HG02870 (cell line): Measurements from ENCODE around the gene MVP.
A peak's percentile ranks its signal among the peaks of the same experiment; 100 is the strongest.
"Not testable (repeated sequence)": the region's sequence is repeated elsewhere in the genome, so short reads cannot be mapped to it uniquely, and the experiment has no call there.

Experiments used
- ATAC-seq: cut with Tn5 transposase; IDR thresholded peaks from one replicate; pipeline ENCODE4 v1.9.1; 2021; ENCODE audit warnings: mild to moderate bottlenecking, moderate library complexity; ENCODE audit not compliant: unreplicated experiment

MVP gene

DNA sequence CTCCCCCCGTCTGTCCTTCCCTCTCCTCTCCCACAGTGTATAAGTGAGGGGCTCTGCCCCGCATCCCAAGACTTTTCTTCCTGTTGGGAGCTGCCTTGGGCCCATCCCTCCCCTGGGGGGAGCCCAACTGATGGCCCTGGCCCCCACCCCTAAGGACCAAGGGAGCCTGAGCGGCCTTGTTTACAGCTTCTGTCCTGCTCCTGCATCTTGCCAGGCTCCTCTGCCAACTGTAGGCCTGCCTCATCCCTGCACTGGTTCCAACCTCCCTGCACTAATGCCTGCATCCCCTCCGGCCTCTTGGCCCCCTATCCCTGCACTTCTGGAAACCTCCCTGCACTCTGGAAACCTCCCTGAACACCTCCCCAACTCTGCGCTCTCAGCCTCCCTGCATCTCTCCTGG is 5.7 kb upstream of the MVP start:
- ATAC-seq = no peak

DNA sequence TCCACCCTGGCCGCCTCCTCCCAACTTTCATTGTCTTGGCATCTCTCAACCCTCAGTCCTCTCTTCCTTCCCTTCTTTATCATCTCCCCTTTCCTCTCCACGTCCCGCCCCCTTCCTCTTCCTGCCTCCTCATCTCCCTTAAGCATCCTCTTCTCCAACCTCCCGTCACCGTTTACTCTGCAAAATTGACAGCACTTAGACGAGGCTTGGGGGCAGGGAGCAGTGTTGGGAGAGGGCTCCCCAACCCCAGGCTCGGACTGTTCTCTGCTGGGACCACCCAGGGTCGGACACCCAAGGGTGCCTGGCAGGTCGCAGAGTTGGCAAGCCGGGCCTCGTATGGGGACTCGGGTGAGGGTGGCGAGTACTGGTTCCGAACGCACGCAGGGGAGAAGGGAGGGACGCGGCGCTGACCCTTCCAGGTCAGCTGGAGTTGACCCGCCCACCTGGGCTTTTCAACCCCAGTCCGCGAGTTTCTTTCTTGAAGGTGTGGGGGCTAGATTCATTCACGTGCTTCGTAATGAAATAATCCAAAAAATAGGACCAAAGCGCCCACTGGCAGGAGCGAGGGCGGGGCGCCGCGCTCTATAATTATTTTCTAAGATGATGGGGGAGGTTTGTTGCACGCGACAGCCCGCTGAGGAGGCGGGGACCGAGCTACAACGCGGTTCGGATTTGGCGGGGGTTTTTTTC is 5.1 kb upstream of the MVP start:
- ATAC-seq = no peak

DNA sequence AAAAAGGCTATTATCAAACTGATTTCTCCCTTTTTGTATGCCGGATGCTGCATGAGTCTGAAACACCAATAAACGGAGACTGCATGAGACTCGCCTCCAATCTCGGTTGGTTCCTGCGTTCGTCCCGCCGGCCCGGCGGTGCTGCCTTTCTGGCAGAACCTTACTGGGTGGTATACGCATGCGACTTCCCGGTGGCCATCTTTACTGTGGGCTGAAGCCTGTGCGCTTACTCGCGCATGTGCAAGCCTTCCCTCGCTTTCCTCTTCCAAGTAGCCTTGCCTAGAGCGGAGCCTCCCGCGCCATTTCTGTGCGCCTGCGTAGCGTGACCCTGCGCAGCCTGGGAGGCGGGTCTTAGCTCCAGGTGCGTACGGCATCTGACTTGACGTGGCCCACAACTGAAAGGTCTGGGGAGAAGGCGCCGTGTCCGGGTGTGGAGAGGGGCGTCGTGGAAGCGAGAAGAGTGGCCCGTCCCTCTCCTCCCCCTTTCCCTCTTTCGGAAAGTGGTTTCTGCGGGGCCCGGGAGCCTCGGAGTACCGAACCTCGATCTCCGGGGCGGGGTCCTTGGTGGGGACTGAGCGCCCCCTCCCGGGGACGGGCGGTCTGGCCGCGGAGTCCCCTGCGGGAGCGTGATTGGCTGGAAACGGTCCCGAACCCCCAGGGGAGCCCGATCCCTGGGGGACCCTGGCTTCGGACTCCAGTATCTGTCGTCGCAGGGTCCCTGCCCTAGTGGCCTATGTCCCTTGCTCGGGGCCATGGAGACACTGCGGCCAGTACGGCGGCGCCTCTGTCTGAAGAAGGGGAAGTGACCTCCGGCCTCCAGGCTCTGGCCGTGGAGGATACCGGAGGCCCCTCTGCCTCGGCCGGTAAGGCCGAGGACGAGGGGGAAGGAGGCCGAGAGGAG is 4.2 kb upstream of the MVP start, which contains the start of gene PAGR1:
PAGR1 (plus strand) TSS at position 360 of the 901 bp plus-strand sequence; CDS start at position 734, 374 bp downstream.
- ATAC-seq = peak; percentile 52

DNA sequence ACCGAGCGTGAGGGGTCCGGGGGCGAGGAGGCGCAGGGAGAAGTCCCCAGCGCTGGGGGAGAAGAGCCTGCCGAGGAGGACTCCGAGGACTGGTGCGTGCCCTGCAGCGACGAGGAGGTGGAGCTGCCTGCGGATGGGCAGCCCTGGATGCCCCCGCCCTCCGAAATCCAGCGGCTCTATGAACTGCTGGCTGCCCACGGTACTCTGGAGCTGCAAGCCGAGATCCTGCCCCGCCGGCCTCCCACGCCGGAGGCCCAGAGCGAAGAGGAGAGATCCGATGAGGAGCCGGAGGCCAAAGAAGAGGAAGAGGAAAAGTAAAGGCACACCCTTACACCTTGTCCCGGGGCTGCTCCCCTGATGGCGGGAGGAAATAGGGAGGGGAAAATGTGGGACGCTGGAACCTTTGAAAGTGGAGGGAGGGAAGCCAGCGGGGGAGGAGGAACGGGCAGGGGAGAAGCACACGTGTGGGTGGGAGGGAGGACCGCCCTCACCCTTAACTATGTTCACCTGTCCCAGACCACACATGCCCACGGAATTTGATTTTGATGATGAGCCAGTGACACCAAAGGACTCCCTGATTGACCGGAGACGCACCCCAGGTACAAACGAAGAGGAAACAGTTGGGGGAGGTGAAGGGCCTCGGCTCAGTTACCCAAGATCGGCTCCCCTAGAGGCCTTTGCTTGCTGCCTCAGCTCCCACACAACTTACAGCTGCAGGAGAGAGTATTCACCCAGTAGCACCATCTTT is 3.4 kb upstream of the MVP start:
- ATAC-seq = no peak

DNA sequence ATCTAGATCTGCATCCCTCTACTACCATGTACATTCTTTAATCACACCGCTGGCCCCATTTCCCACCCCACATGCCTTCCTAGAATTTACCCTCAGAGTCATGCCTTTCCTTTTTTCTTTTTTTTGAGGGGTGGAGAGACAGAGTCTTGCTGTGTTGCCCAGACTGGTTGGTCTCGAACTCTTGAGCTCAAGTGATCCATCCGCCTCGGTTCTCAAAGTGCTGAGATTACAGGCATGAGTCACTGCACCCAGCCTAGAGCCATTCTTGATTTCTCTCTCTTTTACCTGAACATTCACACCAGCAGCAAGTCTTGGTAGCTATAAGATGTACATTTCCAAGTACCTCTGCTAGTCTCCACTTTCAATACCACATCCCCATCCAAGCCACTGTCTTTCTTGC is 2.2 kb upstream of the MVP start:
- ATAC-seq = no peak

DNA sequence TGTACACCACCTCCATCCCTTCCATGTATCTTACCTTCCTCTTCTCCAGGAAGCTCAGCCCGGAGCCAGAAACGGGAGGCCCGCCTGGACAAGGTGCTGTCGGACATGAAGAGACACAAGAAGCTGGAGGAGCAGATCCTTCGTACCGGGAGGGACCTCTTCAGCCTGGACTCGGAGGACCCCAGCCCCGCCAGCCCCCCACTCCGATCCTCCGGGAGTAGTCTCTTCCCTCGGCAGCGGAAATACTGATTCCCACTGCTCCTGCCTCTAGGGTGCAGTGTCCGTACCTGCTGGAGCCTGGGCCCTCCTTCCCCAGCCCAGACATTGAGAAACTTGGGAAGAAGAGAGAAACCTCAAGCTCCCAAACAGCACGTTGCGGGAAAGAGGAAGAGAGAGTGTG is 756 bp upstream of the MVP start:
- ATAC-seq = no peak

DNA sequence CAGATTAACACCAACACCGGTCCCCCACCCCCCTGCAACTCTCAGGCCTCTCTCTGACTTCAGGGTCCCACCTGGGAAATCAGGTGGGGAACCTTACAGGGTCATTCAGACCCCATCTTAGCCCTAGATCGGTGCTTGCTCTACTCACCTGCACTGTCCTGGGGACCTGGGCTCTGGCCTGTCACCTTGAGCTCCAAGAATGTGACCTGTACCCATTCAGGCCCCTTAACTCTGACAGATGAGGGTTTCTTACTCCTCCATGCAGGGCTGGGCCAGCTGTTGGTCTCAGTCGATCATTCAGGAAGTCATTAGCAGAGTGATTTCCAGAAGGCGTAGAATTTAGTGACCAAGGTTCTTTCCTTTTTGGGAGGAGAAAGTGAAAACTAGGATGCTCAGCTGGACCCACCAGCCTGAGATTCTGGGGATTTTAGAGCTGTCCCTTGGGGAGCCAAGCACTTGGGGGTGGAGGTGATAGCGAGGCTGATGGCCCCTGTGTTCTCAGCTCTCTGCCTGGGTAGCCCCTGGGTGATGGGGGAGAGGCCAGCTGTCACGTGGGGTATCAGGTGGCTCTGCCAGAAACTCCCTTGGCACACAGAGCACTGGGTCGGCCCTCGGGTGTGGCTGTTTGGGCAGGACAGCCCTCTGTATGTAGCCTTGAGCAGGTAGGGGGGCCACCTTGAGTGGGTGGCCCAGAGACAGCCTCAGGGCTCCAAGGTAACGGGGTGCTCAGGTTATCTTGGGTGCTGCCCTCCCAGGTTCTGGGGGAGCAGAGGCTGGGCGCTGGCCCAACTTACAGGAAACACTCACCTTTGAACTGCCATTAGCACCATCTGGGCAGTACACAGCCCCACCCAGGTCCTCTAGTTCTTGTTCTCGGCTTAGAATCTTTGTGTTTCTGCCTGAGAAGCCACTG is 724 bp downstream of the MVP start:
- ATAC-seq = no peak

DNA sequence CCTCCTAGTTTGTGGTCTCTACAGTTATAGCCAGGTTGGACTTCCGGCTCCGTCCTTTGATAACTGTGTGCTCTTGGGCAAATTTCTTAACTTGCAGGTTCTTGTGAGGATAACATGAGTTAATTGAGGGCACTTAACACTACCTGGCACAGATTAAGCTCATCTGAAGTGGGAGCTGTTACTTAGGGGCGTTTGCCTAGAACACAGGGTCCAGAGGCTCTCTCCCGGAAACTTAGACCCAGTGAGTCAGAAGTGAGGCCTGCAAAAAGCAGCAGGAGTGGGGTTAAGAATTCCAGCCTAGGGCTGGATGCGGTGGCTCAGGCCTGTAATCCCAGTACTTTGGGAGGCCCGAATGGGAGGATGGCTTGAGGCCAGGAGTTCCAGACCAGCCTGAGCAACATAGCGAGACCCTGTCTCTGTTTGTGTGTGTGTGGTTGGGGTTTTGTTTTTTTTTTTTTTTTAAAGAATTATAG is 1.4 kb downstream of the MVP start:
- ATAC-seq = no peak

DNA sequence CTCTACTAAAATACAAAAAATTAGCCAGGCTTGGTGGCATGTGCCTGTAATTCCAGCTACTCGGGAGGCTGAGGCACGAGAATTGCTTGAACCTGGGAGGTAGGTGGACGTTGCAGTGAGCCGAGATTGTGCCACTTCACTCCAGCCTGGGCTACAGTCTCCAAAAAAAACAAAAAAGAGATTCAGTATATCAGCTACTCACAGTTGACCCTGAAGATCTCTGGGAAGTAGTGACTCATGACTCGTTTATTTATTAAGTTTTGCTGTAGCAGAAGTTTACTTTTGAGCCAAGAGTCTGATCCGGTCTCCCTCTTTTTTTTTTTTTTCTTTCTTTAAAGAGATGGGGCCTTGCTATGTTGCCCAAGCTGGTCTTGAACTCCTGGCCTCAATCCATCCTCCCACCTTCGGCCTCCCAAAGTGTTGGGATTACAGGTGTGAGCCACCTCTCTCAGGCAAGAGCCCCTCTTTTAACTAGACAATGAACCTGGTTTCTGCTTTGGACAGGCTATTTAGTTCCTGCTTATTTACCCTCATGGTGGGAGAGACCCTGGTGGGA is 4.4 kb downstream of the MVP start:
- ATAC-seq = no peak

DNA sequence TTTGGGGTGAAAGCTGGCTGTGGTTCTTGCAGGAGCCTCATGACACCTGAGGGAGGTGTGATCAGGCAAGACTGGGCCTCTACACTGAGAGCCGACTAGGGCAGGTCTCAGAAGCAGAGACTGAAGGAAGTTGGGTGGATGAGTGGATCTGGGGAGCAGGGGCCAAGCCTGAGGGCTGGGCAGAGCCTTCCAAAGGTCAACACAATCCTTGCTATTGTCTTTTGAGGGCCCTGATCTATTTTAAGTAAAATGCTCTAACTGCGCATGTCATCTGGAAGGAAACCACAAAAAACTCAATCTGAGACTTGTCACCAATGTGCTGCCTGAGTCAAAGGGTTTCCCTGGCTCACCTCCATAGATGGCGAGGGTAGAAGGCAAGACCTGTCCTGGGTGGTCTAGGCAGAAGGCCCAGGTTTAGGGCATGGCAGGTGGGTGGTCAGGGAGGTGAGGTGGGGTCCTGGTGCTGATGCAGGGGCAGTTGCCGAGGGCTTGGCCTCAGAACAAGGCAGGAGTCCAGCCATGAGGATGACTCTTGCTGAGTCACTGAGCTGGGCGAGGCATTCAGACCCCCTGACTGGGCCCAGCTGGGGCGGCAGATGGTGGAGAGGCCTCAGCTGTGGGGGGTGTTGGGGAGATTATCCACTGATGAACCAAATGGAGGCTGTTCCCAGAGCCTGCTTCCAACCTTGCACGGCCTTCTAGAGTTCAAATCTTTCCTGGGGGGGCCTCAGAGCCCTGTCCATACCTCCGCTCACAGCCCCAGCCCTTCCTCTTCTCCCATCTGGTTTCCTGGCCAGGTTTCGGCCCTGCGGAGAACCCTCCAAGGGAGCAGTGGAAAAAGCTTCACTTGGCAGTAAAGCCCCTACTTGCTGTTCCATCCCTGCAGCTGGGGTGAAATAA is 5.1 kb downstream of the MVP start:
- ATAC-seq = no peak

DNA sequence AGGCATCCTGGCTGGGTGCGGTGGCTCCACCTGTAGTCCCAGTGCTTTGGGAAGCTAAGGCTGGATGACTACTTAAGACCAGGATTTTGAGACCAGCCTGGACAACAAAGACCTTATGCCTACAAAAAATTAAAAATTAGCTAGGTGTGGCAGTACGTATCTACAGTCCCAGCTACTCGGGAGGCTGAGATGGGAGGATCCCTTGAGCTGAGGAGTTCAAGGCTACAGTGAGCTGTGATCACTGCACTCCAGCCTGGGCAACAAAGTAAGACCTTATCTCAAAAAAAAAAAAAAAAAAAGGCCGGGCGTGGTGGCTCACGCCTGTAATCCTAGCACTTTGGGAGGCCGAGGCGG is 6.1 kb downstream of the MVP start:
- ATAC-seq = no peak

DNA sequence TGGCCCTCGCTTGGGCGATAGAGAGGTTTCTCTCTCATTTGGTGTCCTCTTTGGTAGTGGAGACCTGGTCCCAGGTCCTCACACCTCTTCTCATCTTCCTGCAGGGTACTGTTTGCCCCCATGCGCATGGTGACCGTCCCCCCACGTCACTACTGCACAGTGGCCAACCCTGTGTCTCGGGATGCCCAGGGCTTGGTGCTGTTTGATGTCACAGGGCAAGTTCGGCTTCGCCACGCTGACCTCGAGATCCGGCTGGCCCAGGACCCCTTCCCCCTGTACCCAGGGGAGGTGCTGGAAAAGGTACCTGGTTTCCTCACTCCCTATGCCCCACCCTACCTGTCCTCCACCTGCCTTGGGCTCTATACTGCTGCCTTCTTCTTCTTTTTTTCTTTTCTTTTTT is 10.5 kb downstream of the MVP start:
- ATAC-seq = no peak

DNA sequence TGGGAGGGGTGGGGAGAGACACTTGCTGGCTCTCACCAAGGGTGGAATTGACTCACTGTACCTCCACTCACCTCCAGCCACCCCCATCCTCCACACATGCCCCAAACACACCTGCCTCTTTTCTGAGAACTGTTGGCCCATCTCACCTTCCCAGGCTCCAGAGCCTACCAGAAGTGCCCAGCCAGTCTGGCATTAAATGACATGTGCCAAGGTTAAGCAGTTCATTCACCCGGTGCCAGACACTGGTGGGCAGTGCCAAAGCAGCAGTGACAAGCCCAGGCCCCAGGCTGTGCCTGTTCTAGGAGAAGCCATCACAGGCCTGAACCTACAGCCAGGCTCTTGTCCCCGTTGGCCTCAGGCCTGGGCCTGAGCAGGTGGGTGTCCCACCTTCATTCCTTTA is 11.2 kb downstream of the MVP start:
- no peak for ATAC-seq

DNA sequence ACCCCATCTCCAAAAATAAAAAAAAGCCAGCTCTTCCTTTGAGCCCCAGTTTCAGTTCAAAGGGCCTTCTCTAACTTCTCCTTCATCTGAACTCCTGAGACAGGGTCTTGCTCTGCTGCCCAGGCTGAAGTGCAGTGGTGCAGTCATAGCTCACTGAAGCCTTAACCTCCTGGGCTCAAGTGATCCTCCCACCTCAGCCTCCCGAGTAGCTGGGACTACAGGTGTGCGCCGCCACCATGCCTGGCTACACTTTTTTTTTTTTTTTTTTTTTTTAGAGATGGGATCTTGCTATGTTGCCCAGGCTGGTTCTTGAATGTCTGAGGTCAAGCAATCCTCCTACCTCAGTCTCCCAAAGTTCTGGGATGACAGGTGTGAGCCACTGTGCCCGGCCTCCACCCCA is 13.0 kb downstream of the MVP start:
- ATAC-seq = not testable (repeated sequence)

DNA sequence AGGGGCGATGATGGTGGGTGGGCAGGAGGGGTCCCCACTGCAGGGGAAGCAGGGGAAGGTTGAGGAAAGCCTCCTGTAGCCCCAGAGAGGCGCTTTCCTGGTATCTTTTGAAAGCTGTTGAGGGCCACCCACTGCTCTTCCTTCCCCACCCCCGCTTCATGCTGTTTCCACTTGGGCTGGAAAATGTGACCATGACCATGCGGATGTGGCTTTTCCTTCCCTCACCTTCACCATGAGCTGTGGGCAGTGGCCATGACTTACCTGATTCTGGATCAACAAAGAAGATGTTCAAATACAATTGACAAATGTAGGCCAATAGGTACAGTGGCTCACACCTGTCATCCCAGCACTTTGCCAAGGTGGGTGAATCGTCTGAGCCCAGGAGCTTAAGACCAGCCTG is 13.8 kb downstream of the MVP start:
- no peak for ATAC-seq

DNA sequence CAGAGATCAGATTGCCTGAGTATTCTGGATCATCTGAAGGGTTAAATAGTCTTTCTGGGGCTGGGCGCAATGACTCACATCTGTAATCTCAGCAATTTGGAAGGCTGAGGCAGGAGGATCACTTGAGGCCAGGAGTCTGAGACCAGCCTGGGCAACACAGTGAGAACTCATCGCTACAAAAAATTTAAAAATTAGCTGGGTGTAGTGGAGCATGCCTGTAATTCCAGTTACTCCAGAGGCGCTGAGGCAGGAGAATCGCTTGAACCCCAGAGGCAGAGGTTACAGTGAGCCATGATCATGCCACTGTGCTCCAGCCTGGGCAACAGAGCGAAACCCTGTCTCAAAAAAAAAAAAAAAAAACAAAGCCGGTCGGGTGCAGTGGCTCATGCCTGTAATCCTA is 15.7 kb downstream of the MVP start:
- ATAC-seq = no peak

DNA sequence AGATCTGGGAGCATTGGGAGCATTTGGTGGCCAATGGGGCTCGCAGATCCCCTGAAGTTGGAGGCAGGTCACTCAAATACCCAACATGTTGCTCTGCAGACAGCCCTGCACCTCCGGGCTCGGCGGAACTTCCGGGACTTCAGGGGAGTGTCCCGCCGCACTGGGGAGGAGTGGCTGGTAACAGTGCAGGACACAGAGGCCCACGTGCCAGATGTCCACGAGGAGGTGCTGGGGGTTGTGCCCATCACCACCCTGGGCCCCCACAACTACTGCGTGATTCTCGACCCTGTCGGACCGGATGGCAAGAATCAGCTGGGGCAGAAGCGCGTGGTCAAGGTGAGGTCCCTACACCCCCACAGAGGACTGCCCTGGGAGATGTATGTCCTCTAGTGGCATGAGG is 16.4 kb downstream of the MVP start:
- no peak for ATAC-seq

DNA sequence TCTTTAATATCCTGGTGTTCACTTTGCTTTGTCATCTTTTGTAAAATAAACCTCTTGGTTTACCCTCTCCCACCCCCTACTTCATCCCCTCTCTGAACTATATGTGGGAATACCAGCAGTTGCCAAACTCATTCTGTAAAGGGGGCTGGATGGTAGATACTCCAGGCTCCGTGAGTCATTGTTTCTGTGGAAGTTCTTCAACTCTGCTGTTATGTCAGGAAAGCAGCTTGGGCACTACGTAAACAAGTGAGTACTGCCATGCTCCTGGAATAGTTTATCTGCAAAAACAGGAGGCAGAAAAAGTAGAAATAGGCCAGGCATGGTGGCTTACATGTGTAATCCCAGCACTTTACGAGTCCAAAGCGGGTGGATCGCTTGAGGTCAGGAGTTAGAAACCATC is 17.6 kb downstream of the MVP start:
- no peak for ATAC-seq

DNA sequence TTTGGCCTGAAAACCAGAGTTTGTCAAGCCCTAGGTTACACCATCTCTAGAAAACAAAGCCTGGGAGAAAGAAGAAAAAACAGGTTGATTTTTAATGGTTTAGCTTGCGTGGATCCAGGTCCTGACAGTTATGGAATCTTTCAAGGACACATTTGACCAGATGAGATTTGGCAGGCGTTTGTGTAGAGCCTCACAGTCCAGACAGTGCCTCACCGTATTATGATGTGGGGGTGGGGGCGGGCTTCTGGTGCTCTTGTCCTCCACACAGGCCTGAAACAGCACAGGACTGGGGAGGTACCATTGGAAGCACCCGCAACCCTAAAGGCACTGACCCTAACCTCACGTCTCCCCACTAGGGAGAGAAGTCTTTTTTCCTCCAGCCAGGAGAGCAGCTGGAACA is 19.6 kb downstream of the MVP start:
- no peak for ATAC-seq
